ENCODE results near the gene WFDC5.

- no peak for TF ChIP-seq CTCF (tag by site-specific recombination; IDR thresholded peaks at IDR 0.05)
- TF ChIP-seq, protein P1, sequence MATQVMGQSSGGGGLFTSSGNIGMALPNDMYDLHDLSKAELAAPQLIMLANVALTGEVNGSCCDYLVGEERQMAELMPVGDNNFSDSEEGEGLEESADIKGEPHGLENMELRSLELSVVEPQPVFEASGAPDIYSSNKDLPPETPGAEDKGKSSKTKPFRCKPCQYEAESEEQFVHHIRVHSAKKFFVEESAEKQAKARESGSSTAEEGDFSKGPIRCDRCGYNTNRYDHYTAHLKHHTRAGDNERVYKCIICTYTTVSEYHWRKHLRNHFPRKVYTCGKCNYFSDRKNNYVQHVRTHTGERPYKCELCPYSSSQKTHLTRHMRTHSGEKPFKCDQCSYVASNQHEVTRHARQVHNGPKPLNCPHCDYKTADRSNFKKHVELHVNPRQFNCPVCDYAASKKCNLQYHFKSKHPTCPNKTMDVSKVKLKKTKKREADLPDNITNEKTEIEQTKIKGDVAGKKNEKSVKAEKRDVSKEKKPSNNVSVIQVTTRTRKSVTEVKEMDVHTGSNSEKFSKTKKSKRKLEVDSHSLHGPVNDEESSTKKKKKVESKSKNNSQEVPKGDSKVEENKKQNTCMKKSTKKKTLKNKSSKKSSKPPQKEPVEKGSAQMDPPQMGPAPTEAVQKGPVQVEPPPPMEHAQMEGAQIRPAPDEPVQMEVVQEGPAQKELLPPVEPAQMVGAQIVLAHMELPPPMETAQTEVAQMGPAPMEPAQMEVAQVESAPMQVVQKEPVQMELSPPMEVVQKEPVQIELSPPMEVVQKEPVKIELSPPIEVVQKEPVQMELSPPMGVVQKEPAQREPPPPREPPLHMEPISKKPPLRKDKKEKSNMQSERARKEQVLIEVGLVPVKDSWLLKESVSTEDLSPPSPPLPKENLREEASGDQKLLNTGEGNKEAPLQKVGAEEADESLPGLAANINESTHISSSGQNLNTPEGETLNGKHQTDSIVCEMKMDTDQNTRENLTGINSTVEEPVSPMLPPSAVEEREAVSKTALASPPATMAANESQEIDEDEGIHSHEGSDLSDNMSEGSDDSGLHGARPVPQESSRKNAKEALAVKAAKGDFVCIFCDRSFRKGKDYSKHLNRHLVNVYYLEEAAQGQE (tag by site-specific recombination; IDR thresholded peaks at IDR 0.05): no peak
- no peak for TF ChIP-seq ATF2 (tag by site-specific recombination; IDR thresholded peaks at IDR 0.05; ENCODE audit: low read depth)
- no peak for TF ChIP-seq ZNF23 (tag by site-specific recombination; IDR thresholded peaks at IDR 0.05; ENCODE audit: borderline replicate concordance)
- TF ChIP-seq ZNF776 (tag by site-specific recombination; IDR thresholded peaks at IDR 0.05; ENCODE audit: borderline replicate concordance): no peak
- no peak for TF ChIP-seq ZNF76 (tag by site-specific recombination; IDR thresholded peaks at IDR 0.05; ENCODE audit: borderline replicate concordance, low read depth)
- TF ChIP-seq YY1 (tag by site-specific recombination; IDR thresholded peaks at IDR 0.05): no peak
- no peak for TF ChIP-seq ZBTB10 (tag by site-specific recombination; IDR thresholded peaks at IDR 0.05)
- TF ChIP-seq PRDM1 (tag by site-specific recombination; IDR thresholded peaks at IDR 0.05): no peak
- no peak for TF ChIP-seq KLF9 (tag by site-specific recombination; IDR thresholded peaks at IDR 0.05; ENCODE audit: low read depth)
- TF ChIP-seq ZNF629 (tag by site-specific recombination; IDR thresholded peaks at IDR 0.05): no peak
- no peak for TF ChIP-seq PRDM10 (tag by site-specific recombination; IDR thresholded peaks at IDR 0.05)
Observed at GRCh38 chr20:45064812-45065211, 50.2 kb downstream of the WFDC5 start.
